Stimulated activated CD8-positive, alpha-beta memory T cell treated with anti-CD3 and anti-CD28 coated beads, Interleukin-15, amount 100 ng/mL, for 1 hour (primary cell): Measurements from ENCODE around the gene PLCB2.

Experiments used
- DNase-seq: peaks from one replicate; pipeline ENCODE4 v3.0.0-alpha.2; 2020; ENCODE audit warnings: low read depth

PLCB2 gene

GRCh38 chr15:40250771-40251483 lies 56.8 kb downstream of the PLCB2 start:
- DNase-seq = no peak

DNA sequence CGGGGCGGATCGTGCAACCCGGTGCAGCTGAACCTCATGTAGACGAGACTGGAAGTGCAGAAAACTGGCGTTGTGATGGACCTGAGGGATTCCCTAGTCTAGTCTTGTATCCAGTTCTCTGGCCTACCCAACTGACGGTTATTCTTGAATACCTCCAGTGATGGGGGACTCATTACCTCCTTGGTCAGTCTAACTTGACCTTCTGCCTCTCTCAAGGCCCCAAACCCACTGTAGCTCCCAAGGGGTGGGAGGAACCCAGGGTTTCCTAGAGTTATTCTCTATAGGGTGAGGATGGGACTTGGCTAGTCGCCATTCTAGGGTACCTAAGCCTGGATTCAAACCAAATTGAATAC lies 57.5 kb downstream of the PLCB2 start:
- no peak for DNase-seq

GRCh38 chr15:40249477-40250303 lies 58.0 kb downstream of the PLCB2 start:
- no peak for DNase-seq

GRCh38 chr15:40248006-40248783 lies 59.5 kb downstream of the PLCB2 start:
- no peak for DNase-seq

DNA sequence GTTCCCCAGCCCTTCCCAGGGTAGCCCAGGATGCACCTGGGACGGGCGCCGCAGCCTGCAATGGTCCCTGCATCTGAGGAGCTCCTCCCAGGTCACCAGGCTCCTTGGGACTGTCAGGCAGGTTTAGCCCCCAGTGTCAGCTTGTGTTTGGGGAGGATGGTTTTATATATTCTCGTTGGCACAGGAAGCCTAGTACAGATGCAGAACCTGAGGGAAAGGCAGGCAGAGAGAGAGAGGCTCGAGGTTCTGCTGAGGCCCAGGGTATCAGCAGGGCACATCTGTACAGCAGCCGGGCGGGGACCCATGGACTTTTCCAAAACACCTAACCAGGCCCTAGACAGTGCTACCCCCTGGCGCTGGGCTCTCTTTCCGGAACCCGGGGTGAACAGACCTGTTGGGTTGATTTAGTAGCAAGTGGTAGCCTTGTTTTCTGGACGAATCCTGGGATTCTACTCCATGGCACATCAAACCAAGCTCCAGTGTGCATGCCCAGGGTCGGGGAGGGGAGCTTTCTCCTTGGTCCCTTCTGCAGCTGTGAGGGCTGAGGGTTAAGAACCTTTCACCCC lies 60.2 kb downstream of the PLCB2 start:
- DNase-seq = no peak

- DNase-seq = no peak
Observed at GRCh38 chr15:40246496-40247280, 61.0 kb downstream of the PLCB2 start.

DNA sequence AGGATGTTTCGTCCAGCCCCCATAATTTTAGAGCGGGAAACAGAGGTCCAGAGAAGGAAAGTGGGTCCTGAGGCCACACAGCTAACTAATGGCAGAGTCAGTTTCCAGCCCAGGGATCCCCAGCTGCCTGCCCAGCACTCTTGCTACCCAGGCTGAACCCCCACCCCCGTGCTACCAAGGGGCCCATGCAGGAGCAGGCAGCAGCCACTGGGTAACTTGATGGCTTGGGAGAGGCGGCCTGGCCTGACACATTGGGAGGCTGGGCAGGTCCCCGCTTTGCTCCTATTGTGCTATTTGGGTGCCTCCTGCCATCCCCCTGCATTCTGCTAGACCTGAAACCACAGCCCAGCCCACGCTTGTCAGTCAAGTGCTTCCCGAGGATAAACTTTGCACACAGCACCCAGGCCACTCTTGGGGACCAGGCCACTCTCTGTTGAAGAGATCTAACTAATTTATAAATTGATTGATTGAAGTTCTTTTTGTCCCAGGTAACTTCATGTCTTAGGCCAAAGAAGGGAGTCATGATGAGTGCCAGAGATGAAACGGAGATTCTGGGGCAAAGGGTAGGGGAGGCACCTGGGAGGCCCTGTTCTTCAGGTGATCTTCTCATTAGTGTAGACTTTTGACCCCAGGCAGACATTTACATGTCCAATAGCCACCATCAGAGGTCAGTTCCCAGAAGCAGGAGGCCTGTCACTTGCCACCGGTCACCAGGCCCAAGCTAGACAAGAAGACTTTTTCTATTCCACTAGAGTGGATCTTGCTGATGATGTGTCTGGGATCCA lies 61.9 kb downstream of the PLCB2 start:
- DNase-seq = no peak

DNA sequence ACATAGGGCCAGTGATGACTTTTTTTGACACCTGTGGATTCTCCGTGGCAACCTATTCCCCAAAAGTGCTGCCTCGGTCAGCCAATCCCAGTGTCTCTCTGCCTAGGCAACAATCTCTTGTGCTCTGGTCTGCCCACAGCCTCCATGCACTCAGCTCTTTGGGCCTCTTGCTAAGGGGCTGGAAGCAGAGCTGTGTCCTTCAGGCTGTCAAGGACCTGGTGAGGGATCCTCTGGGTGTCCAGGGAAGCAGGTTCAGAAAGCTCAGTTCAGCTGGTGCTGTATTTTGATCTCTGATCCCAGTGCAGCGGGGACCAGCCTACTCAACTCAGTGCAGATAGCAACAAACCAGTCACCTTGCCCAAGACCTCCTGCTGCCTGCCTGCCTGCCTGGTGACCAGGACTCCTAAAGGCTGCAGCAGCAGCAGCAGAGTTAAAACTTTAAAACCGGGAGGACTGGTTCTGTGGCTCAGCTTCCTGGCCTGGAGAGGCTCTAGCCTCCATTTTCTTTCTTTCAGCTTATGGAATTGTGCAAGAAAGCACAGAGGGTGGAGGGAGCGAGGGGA lies 62.7 kb downstream of the PLCB2 start:
- no peak for DNase-seq

DNA sequence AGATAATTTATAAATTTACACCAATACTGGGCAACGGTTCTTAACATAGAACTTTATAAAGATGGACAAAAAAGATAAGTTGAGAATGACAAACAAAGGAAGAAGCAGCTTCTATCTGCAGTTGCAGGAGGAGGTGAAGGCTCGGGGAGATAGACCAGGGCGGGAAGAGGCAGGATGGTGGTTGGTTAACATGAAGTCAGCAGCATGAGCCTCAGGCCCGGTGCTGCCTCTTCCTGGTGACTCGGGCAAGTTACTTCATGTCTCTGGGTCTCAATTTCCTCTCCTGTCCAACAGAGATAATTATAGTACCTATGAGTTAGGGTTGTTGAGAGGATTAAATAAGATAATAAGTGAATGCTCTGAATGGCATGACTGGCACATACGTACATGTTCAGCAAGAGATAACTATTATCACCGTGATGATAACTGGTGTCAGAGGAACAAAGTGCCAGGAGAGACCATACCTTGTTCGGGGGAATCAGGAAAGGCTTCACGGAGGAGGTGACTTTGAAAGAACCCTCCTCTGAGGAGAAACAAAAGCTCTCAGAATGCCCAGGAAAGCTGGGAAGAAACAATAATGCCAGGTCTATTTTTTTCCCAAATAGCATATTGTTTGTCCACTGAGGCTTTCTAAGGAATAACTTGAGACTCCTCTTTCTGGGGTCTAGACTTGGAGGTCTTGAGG lies 64.5 kb downstream of the PLCB2 start:
- DNase-seq = no peak

DNA sequence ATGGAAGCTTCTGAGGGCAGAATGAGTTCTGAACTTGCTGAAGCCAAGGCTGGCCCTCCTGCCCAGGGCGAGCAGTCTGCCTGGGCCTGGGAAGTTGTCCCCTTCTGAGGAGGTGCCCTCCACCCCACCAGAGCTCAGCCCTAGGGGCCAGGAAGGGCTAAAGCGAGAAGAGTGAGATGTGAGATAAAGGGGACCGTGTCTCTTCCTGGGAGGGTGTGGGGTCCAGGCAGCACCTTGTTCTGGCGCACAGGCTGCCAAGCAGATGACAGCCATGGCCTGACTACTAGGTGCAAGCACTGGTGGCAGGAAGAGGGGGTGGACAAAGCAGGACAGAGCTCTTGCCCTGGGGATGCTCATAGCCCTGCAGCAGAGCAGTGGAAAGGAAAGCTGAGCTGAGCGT lies 65.1 kb downstream of the PLCB2 start:
- DNase-seq = no peak

- no peak for DNase-seq
Observed at GRCh38 chr15:40242213-40242599, 65.5 kb downstream of the PLCB2 start.

DNA sequence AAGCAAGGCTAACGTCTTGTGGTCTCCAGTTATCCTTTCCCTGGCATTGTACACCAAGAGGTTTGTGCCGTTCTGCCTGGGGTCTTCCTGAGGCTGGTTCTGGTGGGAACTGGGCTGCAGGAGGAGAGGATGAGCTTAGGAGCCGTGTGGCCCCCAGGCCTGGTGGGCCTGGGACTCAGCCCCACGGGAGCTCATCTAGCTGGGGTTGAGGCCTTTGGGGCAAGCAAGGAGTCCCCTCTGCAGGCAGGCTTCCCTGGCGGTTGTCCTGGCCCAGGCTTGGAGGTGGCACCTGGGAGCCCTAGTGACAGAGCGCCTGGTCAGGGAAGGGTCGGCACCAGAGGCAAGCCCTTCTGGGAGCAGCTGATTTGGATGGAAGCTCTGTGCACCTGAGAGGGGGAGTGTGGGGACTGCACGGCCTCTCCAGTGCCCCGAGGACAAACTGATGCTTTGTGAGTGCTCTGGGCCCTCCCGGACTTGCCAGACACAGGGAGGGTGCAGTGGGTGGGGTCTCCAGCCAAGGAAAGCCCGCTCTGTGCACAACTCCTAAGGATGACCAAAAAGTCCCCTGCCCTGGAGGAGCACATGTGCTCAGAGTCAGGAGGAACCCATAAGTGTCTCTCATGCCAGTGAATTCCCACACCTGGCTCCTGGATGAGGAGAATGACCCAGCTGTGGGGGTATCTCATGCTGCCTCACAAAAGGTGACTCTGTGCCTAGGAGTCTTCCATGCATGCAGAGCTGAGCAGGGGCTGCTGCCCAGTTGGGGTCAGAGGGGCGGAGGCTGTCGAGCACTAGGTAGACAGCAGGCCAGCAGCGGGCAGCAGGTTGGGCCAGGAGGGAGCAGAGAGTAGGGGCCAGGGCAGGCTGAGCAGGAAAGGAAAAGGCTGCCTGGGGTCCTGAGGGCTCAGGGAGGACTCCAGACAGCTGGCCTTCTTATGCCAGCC lies 66.2 kb downstream of the PLCB2 start:
- no peak for DNase-seq

DNA sequence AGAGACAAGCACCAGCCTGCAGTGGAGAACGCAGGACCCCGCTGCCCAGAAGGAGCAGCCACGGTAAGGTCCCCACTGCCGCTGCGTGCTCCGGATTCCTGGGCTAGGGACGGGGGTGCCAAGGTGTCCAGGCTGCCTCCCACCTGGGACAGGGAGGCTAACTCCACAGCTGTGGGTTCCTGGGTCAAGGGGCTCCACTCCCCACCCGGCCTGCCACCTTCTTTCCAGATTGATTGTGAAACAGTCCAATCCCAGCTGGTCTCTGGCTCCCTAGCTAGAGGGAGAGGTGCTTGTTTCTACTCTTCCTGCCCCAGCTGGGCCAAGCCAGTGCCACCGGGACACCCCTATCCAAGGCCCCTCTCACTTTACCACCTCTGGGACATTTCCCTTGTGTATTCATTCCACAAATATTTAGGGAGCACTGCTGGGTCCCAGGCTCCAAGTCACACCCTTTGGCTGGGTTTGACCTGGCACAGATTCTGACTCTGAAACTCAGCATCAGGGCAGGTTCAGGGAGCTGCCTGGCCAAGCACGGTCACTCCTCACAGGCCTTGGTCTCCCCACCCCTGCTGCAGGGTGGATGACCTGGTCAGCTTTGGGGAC lies 67.0 kb downstream of the PLCB2 start:
- no peak for DNase-seq

DNA sequence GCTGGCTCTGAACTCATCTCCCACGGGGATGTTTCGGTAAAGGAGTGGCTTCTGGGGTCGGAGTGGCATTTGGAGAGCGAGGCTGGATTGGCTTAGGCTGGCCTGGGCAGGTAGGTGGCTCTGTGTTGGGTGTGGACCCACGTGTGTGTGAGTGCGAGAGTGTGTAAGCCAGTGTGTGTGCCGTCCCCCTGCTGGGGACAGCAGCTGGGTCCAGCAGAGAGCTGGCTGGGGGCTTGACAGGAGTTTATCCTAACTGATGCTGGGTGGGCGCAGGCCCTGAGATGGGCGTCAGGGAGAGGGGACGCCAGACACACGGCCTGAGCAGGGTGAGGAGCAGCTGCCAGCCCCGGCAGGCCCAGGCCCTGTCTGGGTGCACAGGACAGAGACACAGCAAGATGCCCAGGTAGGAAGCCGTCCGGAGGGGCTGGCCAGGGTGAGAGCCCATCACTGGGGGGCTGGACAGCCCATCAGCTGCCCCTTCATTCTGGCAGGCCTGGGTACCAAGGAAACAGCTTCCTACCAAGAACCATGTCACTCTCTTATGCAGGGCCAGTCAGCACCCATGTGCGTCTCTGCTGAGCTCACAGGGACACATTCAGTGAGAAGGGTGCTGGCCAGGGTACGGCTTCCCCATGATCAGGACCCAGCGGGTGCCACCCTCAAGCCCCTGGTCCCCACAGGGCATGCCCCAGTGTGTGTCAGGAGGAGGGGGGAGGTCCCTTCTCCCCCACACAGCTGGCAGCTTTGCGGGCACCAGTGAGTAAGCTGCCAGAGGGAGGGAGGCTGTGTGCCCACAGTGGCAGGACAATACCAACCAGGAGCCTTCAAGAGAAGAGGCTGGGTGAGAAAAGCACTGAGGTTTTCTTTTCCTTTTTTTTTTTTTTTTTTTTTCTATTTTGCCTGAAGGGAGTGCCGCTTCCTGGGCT lies 67.8 kb downstream of the PLCB2 start:
- no peak for DNase-seq

GRCh38 chr15:40239404-40239692 lies 68.4 kb downstream of the PLCB2 start:
- DNase-seq = no peak

DNA sequence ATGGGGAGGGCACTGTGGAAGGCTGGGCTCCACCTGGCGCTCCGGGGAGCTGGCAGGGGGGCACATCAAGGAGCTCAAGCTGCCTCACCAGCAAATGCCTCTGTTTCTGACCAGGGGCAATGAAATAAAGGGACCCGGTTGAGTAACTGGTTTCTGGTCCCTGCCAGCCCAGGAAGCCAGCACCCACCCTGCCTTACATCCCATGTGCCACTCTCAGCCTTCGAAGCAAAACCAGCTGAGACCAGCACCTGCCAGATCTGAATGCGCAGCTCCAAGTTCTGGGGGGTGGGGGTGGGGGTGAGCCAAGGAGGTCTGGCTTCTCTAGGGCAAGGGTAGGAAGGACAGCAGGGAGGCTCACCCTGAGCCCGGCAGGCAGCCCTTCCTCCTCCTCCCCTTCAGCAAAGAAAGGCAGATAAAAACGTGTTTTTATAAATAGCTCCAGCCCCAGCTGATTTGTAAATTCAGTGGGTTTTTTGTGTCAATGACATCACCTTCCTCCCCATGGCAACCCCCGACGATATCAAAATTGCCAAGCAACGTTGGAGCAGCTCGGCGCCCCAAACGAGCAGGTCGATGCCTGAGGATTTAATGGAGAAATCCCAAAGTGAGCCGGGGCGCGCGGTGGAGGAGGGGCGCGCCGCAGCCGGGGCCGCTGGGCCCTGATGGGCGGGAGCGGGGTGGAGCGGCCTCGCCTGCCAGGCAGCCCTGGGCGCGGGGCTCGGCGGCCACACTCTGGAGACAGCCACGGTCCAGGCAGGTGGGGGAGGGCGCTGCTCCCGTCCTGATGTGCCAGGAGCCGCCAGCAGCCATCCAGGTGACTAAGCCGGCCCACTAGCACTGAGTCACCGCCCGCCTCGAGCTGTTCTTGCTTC lies 69.0 kb downstream of the PLCB2 start, which contains the start of gene PAK6:
PAK6 (plus strand) TSS at position 532 of the 872 bp plus-strand sequence. CDS start 25,723 bp downstream, outside the sequence.
- DNase-seq = no peak
